ENCODE data around the gene SNCAIP.

SNCAIP gene

DNA sequence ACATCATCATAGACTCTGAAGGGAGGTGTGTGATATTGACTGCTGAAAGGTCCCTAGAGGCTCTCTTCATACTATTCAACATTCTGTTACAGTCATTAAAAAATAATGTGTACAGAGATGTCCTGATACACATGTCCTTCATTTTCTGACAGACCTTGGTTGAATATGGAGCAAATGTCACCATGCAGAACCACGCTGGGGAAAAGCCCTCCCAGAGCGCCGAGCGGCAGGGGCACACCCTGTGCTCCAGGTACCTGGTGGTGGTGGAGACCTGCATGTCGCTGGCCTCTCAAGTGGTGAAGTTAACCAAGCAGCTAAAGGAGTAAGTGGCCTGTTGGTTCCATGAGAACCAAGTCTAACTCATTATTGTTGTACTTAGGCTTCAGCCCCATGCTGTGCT lies 132.4 kb downstream of the SNCAIP start:
- TF ChIP-seq SPI1 (IDR thresholded peaks at IDR 0.05; ENCODE audit: borderline replicate concordance, low read depth) (no peak), GABPA (IDR thresholded peaks at IDR 0.05; ENCODE audit: low read depth) (no peak)
- TF ChIP-seq, protein P1, sequence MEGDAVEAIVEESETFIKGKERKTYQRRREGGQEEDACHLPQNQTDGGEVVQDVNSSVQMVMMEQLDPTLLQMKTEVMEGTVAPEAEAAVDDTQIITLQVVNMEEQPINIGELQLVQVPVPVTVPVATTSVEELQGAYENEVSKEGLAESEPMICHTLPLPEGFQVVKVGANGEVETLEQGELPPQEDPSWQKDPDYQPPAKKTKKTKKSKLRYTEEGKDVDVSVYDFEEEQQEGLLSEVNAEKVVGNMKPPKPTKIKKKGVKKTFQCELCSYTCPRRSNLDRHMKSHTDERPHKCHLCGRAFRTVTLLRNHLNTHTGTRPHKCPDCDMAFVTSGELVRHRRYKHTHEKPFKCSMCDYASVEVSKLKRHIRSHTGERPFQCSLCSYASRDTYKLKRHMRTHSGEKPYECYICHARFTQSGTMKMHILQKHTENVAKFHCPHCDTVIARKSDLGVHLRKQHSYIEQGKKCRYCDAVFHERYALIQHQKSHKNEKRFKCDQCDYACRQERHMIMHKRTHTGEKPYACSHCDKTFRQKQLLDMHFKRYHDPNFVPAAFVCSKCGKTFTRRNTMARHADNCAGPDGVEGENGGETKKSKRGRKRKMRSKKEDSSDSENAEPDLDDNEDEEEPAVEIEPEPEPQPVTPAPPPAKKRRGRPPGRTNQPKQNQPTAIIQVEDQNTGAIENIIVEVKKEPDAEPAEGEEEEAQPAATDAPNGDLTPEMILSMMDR (IDR thresholded peaks at IDR 0.05; ENCODE audit: insufficient read depth, low read length) = no peak
- TF ChIP-seq, protein P2, sequence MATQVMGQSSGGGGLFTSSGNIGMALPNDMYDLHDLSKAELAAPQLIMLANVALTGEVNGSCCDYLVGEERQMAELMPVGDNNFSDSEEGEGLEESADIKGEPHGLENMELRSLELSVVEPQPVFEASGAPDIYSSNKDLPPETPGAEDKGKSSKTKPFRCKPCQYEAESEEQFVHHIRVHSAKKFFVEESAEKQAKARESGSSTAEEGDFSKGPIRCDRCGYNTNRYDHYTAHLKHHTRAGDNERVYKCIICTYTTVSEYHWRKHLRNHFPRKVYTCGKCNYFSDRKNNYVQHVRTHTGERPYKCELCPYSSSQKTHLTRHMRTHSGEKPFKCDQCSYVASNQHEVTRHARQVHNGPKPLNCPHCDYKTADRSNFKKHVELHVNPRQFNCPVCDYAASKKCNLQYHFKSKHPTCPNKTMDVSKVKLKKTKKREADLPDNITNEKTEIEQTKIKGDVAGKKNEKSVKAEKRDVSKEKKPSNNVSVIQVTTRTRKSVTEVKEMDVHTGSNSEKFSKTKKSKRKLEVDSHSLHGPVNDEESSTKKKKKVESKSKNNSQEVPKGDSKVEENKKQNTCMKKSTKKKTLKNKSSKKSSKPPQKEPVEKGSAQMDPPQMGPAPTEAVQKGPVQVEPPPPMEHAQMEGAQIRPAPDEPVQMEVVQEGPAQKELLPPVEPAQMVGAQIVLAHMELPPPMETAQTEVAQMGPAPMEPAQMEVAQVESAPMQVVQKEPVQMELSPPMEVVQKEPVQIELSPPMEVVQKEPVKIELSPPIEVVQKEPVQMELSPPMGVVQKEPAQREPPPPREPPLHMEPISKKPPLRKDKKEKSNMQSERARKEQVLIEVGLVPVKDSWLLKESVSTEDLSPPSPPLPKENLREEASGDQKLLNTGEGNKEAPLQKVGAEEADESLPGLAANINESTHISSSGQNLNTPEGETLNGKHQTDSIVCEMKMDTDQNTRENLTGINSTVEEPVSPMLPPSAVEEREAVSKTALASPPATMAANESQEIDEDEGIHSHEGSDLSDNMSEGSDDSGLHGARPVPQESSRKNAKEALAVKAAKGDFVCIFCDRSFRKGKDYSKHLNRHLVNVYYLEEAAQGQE (IDR thresholded peaks at IDR 0.05; ENCODE audit: insufficient replicate concordance, low read depth) = no peak
- DNase-seq (ENCODE audit: low read depth in 1 of 2, low spot score in 1 of 2) = no peak
- Histone ChIP-seq H3K4me3 (replicated peaks; ENCODE audit: insufficient read depth, low read length) (no peak overlapping the region), H3K27ac (replicated peaks) (no peak overlapping the region), H3K27me3 (ENCODE audit: insufficient read depth, poor library complexity, severe bottlenecking) (no peaks in the 10 kb centered on the region)

DNA sequence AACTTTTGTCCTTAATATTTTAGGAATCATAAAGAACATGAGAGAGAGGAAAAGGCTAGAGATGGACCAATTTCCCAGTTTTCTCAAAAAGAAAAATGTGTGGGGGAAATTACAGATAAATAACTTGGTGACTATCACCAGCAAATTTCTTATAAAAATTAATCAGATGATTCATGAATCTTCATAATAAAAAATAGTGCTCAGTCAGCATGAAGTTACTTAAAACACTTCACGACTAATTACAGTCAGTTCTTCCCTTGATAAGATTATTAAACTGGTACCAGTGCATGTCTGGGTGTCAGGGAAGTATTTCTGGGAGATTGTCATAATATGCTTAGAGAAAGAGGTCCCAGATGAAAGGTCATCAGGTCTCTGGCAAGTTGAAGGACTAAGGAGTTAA lies 133.0 kb downstream of the SNCAIP start:
- DNase-seq (ENCODE audit: low read depth in 1 of 2, low spot score in 1 of 2) = no peak
- TF ChIP-seq, protein P1 (IDR thresholded peaks at IDR 0.05; ENCODE audit: insufficient read depth, low read length) = no peak
- TF ChIP-seq SPI1 (IDR thresholded peaks at IDR 0.05; ENCODE audit: borderline replicate concordance, low read depth) = no peak
- TF ChIP-seq, protein P2 (IDR thresholded peaks at IDR 0.05; ENCODE audit: insufficient replicate concordance, low read depth) = no peak
- no peak for TF ChIP-seq POLR2AphosphoS5 (IDR thresholded peaks at IDR 0.05; ENCODE audit: low read depth)
- no peak for TF ChIP-seq GABPA (IDR thresholded peaks at IDR 0.05; ENCODE audit: low read depth)
- Histone ChIP-seq H3K4me3 (replicated peaks; ENCODE audit: insufficient read depth, low read length) (no peak overlapping the region), H3K27ac (replicated peaks) (no peak overlapping the region), H3K27me3 (ENCODE audit: insufficient read depth, poor library complexity, severe bottlenecking) (no peaks in the 10 kb centered on the region)

DNA sequence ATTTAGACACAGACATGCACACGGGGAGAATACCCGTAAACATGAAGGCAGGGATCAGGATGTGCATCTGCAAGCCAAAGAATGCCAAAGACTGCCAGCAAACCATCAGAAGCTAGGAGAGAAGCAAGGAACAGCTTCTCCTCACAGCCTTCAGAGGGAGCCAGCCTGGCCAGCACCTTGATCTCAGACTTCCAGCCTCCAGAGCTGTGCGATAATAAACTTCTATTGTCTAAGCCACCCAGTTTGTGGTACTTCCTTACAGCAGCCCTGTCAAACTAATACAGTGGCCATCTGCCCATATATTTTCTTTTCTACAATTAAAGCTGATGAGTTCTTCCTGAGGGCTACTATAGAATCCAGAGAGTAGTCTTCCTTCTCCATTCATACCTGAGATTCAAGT lies 135.0 kb downstream of the SNCAIP start:
- Histone ChIP-seq H3K27me3 (ENCODE audit: insufficient read depth, poor library complexity, severe bottlenecking) (no peaks in the 10 kb centered on the region), H3K27ac (replicated peaks) (no peak overlapping the region), H3K4me3 (replicated peaks; ENCODE audit: insufficient read depth, low read length) (no peak overlapping the region)
- no peak for DNase-seq (ENCODE audit: low read depth in 1 of 2, low spot score in 1 of 2)
- TF ChIP-seq POLR2AphosphoS5 (IDR thresholded peaks at IDR 0.05; ENCODE audit: low read depth) = no peak
- TF ChIP-seq SPI1 (IDR thresholded peaks at IDR 0.05; ENCODE audit: borderline replicate concordance, low read depth) = no peak
- no peak for TF ChIP-seq GABPA (IDR thresholded peaks at IDR 0.05; ENCODE audit: low read depth)
- TF ChIP-seq, protein P1 (IDR thresholded peaks at IDR 0.05; ENCODE audit: insufficient read depth, low read length) = no peak
- TF ChIP-seq, protein P2 (IDR thresholded peaks at IDR 0.05; ENCODE audit: insufficient replicate concordance, low read depth) = no peak
